ENCODE measurements around the gene OR4D1. TPM values are rescaled to one million over a fixed set of nuclear protein-coding genes. Genes with fewer than 3 reads are reported as not detected.

Gene OR4D1
- total and polyA plus RNA-seq, 2 of the 13 experiments (the other 11 are each of a cell fraction or from before 2014, with no cell fraction given) = not detected

DNA sequence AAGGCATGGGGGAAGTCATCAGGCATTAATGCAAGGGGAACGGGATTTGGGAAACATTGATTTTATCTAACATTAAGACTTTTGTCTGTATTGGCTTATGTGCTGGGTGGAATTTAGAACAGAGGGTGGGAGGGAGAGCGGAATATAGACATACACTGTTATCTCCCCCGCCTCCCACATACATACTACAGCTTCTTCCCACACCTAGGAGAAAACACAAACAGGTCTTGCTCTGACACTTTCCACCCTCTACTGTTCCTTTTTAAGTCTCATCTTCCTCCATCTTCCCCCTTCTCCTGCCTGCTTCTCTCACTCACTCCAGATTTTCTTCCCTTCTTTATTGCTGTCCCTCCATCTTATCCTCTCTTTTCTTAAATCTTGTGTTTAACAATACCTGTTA lies 425 bp downstream of the OR4D1 start (continued):
- TF ChIP-seq HNRNPLL (IDR thresholded peaks at IDR 0.05; ENCODE audit: low read depth, low read length, poor library complexity, severe bottlenecking) (no peak), MIER3 (CRISPR knock-in tag; IDR thresholded peaks at IDR 0.05; ENCODE audit: borderline replicate concordance) (no peak), ZNF687 (CRISPR knock-in tag; IDR thresholded peaks at IDR 0.05) (no peak)

DNA sequence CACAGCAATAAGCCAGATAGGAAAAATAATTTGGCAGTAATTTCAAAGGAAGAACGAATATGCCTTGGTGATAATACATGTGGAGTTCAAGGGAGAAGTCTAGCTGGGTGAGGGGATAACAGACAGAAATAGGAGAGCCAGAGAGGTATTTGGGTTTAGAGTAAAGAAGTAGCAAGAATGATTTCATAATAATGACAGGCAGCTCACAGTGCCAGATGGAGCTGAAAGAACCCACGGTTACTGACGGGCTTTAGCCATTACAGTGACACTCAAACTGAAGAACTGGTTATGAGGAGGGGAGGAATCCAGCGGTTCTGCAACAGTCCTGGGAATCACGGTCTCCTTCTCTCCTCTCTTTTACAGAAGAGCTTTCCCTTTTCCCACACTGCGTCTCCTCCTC lies 2.2 kb downstream of the OR4D1 start:
- CTCF ChIA-PET (ENCODE audit: low intra/inter-chr PET ratio, low total read pairs) = no interaction called here
- no peaks in the 10 kb centered on the region for H3K79me2 ChIP-seq (ENCODE audit: insufficient read depth, low read length)
- H2AFZ ChIP-seq (ENCODE audit: low read length) = no peak overlapping the region
- H3K27ac ChIP-seq (ENCODE audit: extremely low read length, insufficient read depth, low read length) = no peak overlapping the region
- no peak overlapping the region for H3K9ac ChIP-seq (ENCODE audit: insufficient read depth, low read depth, low read length)
- FAIRE-seq = no peak
- H3K4me3 ChIP-seq (replicated peaks in 1 of 3; ENCODE audit: insufficient read depth in 1 of 3, low read depth in 2 of 3, low read length in 3 of 3) = no peak overlapping the region
- no peaks in the 10 kb centered on the region for H3K36me3 ChIP-seq (replicated peaks in 1 of 2; ENCODE audit: control insufficient read depth in 1 of 2, insufficient read depth in 2 of 2, low read length in 2 of 2)
- BruUV-seq (replicated peaks) = no TSS peak
- no peaks in the 10 kb centered on the region for H3K9me3 ChIP-seq (ENCODE audit: low read length)
- H3K4me1 ChIP-seq (ENCODE audit: insufficient read depth, low read length) = no peaks in the 10 kb centered on the region
- no peaks in the 10 kb centered on the region for H4K20me1 ChIP-seq (ENCODE audit: insufficient read depth, low read length)
- in situ Hi-C loops (cut with HindIII; ENCODE audit: extremely low pct_ligation_motif_present, low pct_unique_long_range_greater_than_20kb) (no loop called here), intact Hi-C loops (cut with micrococcal nuclease; ENCODE audit: unreplicated experiment) (no loop called here)
- POLR2A ChIA-PET = no interaction called here
- no peak overlapping the region for H3K4me2 ChIP-seq (ENCODE audit: low read depth, low read length)
- WGBS (ENCODE audit: low lambda C conversion rate) = 5% methylated on average over 6 of the region's 6 CpGs
- DNase-seq (ENCODE audit: low spot score) = no peak
- ATAC-seq = no peak
- peaks cover 5 to 52% of the 10 kb centered on the region in 2 experiments for H3K27me3 ChIP-seq (ENCODE audit: control insufficient read depth in 1 of 2, insufficient read depth in 2 of 2, low read length in 2 of 2)
- no peak for TF ChIP-seq SOX6 (IDR thresholded peaks at IDR 0.05)
- TF ChIP-seq SOX6 (CRISPR knock-in tag; IDR thresholded peaks at IDR 0.05) = no peak
- no peak for TF ChIP-seq HNRNPK (IDR thresholded peaks at IDR 0.05; ENCODE audit: low read depth, low read length, poor library complexity, severe bottlenecking)
- TF ChIP-seq, protein P1, sequence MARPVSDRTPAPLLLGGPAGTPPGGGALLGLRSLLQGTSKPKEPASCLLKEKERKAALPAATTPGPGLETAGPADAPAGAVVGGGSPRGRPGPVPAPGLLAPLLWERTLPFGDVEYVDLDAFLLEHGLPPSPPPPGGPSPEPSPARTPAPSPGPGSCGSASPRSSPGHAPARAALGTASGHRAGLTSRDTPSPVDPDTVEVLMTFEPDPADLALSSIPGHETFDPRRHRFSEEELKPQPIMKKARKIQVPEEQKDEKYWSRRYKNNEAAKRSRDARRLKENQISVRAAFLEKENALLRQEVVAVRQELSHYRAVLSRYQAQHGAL (CRISPR knock-in tag; IDR thresholded peaks at IDR 0.05; ENCODE audit: not compliant biosample characterization) = no peak
- no peak for TF ChIP-seq NFKBIZ (CRISPR knock-in tag; IDR thresholded peaks at IDR 0.05)
- no peak for TF ChIP-seq FOXO1 (CRISPR knock-in tag; IDR thresholded peaks at IDR 0.05)
- no peak for TF ChIP-seq ZNF775 (CRISPR knock-in tag; IDR thresholded peaks at IDR 0.05; ENCODE audit: borderline replicate concordance)
- no peak for TF ChIP-seq CBX5 (CRISPR knock-in tag; IDR thresholded peaks at IDR 0.05; ENCODE audit: borderline replicate concordance)
- TF ChIP-seq NFKB2 (CRISPR knock-in tag; IDR thresholded peaks at IDR 0.05; ENCODE audit: borderline replicate concordance) = no peak
- TF ChIP-seq, protein P2, sequence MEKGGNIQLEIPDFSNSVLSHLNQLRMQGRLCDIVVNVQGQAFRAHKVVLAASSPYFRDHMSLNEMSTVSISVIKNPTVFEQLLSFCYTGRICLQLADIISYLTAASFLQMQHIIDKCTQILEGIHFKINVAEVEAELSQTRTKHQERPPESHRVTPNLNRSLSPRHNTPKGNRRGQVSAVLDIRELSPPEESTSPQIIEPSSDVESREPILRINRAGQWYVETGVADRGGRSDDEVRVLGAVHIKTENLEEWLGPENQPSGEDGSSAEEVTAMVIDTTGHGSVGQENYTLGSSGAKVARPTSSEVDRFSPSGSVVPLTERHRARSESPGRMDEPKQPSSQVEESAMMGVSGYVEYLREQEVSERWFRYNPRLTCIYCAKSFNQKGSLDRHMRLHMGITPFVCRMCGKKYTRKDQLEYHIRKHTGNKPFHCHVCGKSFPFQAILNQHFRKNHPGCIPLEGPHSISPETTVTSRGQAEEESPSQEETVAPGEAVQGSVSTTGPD (CRISPR knock-in tag; IDR thresholded peaks at IDR 0.05) = no peak

All from HepG2 (cell line).